ENCODE results near the gene MAD2L1BP.

MAD2L1BP gene

GRCh38 chr6:43683708-43684455 lies 48.2 kb downstream of the MAD2L1BP start:
- no peak for DNase-seq

GRCh38 chr6:43687079-43687436 lies 51.4 kb downstream of the MAD2L1BP start:
- DNase-seq = no peak

- DNase-seq = peak; percentile 91
Observed at GRCh38 chr6:43687437-43688347, 52.1 kb downstream of the MAD2L1BP start, which contains the start of gene MRPS18A. Gene MRPS18A (minus strand): TSS chr6:43687791. CDS start chr6:43687779, 12 bp downstream.

GRCh38 chr6:43689421-43689820 lies 53.8 kb downstream of the MAD2L1BP start:
- no peak for DNase-seq

All from NCI-H2171 treated with DMSO at 0.1 percent for 48 hours (cell line).